ENCODE data around the gene CHRNB4. TPM values are rescaled to one million over a fixed set of nuclear protein-coding genes. Genes with fewer than 3 reads are reported as not detected.

CHRNB4 gene
- total RNA-seq, 1 donor = not detected

DNA sequence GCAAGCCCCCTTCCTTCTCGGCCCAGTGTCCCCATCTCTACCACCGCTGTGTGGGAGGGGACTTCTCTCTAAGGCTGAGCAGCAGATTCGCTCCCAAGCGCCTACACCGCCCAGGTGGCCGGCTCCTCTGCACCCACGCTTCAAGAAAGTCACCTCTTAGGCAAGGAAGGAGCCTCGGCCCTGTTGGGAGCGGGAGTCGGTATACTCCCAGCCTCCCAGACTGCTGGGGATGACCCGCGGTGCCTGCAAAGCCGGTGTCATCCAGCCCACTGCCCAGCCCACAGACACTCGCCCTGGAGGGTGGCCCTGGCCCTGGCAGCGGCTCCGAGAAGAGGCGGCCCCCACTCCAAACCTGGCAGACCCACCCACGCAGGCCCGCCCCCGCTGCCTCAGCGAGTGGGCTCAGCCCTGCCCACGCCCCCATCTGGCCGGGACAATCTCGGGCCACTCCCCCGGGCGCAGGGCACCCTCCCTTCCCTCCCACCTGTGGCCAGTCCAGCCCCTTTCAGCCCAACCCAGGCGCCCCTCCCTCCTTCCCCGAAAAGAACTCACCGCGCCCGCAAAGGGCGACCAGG is 396 bp downstream of the CHRNB4 start:
- no peak for DNase-seq (ENCODE audit: low read depth)
- TF ChIP-seq, protein P1, sequence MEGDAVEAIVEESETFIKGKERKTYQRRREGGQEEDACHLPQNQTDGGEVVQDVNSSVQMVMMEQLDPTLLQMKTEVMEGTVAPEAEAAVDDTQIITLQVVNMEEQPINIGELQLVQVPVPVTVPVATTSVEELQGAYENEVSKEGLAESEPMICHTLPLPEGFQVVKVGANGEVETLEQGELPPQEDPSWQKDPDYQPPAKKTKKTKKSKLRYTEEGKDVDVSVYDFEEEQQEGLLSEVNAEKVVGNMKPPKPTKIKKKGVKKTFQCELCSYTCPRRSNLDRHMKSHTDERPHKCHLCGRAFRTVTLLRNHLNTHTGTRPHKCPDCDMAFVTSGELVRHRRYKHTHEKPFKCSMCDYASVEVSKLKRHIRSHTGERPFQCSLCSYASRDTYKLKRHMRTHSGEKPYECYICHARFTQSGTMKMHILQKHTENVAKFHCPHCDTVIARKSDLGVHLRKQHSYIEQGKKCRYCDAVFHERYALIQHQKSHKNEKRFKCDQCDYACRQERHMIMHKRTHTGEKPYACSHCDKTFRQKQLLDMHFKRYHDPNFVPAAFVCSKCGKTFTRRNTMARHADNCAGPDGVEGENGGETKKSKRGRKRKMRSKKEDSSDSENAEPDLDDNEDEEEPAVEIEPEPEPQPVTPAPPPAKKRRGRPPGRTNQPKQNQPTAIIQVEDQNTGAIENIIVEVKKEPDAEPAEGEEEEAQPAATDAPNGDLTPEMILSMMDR (IDR thresholded peaks at IDR 0.05; ENCODE audit: insufficient read depth, low read length) = no peak
- peak overlapping the region; percentile 41 for H3K4me3 ChIP-seq (ENCODE audit: low read depth, low read length)

DNA sequence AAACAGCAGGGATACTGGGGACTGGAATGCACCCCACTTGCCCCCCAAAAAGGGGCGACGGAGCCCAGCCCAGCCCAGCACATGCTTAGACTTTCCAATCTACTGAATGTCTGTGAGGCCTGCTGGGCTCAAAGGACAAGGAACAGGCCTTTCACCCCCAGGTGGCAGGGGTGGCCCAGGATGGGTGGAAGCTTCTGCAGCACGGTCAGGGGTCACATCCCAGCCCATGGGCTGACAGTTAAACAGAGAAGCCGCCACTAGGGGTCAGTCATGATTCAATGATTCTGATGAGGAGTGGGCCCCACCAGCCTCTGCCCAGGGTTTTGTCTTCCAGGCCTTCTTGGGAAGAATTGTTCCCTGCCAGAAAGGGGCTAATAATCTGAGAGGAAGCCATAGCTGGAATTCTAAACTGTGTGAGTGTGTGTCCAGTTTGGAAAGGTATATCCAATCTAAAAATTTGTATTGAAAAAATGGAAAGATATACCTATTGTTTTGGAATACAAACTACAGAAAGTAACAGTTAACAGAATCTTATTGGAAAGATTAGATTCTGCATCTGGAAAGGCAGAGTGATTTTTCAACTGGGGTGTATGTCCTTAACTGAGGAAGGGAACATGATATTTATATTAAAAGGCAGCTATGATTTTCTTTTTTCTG is 2.2 kb downstream of the CHRNB4 start:
- TF ChIP-seq, protein P1 (IDR thresholded peaks at IDR 0.05; ENCODE audit: insufficient read depth, low read length) = peak; percentile 58

DNA sequence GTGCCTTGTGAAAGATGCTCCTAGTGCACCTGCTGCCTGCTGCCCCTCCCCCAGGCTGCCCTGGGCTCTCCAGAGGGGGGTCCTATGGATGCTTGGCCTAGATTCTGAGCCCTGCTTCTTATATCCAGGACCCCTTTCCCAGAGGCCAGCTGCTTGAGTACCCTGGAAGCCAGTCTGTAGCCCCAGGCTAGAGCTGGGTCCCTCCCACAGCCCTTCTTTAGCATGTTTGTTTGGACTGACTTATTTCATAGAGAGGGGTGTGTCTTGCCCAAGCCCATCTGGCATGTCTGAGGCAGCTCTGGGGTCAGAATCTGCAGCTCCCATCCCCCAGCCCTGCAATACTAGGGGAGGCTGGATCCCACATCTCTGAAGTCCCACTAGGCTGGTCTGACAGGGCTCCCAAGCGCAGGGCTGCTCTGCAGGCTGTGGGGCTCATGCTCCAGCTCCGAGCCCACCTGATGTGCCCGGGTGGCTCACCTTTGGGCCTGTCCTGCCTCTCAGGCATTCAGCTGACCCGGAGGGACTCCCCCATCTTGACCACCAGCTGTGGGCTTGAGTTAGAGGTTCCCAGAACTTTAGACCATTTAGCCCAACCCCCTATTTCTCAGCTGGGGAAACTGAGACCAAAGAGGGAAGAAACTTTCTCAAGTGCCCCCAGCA is 3.1 kb downstream of the CHRNB4 start:
- no peak overlapping the region for H3K4me3 ChIP-seq (ENCODE audit: low read depth, low read length)
- no peak for DNase-seq (ENCODE audit: low read depth)
- TF ChIP-seq, protein P1 (IDR thresholded peaks at IDR 0.05; ENCODE audit: insufficient read depth, low read length) = no peak

More for the DNA sequence above, 2.2 kb downstream of the CHRNB4 start:
- peak; percentile 36 for DNase-seq (ENCODE audit: low read depth)
- no peak overlapping the region for H3K4me3 ChIP-seq (ENCODE audit: low read depth, low read length)

DNA sequence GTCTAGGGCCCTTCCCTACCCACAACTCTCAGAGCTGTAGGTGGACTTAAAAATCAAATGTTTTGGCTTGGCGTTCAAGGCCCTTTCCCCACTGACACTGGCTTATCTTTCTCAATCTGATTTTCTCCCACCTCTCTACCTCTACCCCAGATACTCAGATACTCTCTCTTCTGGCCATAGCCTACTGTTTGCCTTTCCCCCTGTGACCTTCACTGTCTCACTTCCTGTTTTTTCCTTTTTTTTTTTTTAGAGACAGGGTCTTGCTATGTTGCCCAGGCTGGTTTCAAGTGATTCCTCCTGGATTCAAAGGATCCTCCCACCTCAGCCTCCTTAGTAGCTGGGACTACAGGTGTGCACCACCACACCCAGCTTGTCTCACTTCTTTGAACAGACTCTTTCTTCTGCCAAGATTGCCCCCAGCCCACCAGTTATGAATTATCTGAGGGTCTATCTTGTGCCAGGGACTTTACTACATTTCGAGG is 4.6 kb downstream of the CHRNB4 start:
- DNase-seq (ENCODE audit: low read depth) = no peak
- TF ChIP-seq, protein P1 (IDR thresholded peaks at IDR 0.05; ENCODE audit: insufficient read depth, low read length) = no peak
- no peak overlapping the region for H3K4me3 ChIP-seq (ENCODE audit: low read depth, low read length)

DNA sequence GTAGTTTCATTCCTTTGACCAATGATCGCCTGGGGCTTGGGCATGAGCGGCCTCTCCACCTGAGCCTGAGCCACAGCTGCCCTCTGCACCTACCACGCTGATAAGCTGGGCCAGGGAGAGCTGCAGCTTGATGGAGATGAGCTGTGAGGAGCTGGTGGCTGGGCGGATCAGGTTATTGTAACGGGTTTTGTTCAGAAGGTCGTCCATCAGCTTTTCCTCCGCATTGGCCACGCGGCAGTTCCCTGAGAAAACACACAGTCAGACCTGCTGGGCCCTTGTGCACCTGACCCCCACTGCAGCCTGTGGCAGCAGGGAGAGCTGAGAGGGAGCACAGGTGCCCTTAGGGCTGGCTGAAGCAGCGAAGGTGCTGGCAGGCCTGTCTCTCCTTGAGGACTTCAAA is 5.7 kb downstream of the CHRNB4 start:
- no peak for DNase-seq (ENCODE audit: low read depth)
- TF ChIP-seq, protein P1 (IDR thresholded peaks at IDR 0.05; ENCODE audit: insufficient read depth, low read length) = no peak
- no peak overlapping the region for H3K4me3 ChIP-seq (ENCODE audit: low read depth, low read length)

DNA sequence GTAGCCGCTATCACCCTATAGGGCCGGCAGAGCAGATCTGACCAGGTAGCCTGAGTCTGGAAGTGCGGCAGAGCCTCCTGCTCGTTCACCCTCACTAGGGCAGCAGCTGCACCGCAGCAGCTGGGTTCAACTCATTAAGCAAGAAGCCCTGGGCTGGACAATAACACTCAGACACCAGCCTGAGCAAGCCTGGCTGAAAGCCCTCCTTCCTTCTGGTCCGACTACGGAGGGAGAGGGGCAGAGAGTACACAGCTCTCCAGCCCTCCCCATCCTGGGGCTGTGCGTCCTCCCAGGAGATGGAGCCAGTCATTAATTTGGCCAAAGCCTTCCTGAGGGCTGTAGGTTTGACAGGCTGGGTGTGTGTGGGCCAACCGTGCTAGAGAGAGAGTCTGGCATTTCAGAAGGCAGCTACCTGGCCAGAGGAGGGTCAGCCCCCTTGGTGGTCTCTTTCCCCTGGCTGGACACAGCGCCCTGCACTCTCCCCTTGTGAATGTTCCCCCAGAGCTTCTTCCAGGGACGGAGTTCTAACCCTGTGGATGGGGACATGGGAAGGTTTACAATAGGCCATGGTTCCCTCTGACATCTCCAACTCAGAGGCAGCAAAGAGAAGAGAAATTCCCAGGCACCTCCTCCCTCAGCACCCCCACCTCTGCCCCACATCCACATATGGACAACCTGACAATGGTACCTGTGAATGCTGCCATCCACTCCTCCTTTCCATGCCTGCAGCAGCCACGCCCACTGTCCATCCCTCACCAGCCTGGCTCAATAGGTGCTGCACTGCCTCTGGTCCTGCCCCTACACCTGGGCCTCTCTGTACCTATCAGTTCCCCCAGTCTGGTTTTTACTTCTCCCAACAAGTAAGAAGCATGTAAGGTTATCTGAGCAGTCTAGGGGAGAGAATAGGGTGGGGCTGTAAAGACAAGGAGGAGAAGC is 6.5 kb downstream of the CHRNB4 start:
- DNase-seq (ENCODE audit: low read depth) = no peak
- no peak overlapping the region for H3K4me3 ChIP-seq (ENCODE audit: low read depth, low read length)
- TF ChIP-seq, protein P1 (IDR thresholded peaks at IDR 0.05; ENCODE audit: insufficient read depth, low read length) = no peak
